Liver (tissue), 9 donors: Measurements from ENCODE around the gene ASB13. TPM values are rescaled to one million over a fixed set of nuclear protein-coding genes. Genes with fewer than 3 reads are reported as not detected.

Source experiments
- DNase-seq: peaks from one replicate; pipeline ENCODE4 v3.0.0-alpha.2; 2017; ENCODE audit warnings: low spot score
- H3K27ac ChIP-seq, 2 donors: one replicate each; pipeline ENCODE4 v1.7.0; 2013; ENCODE audit warnings: inconsistent platforms in 2 of 2, low read length in 2 of 2, control low read depth in 1 of 2, low read depth in 1 of 2, mild to moderate bottlenecking in 1 of 2
- H3K27me3 ChIP-seq, 4 donors: one replicate each; pipeline versions ENCODE4 v1.6.1 to v1.7.0; 2013; ENCODE audit warnings: low read length in 3 of 4, inconsistent platforms in 1 of 4, mild to moderate bottlenecking in 1 of 4, moderate library complexity in 1 of 4; ENCODE audit not compliant: control insufficient read depth in 4 of 4, insufficient read depth in 4 of 4
- H3K36me3 ChIP-seq, 4 donors: one replicate each; pipeline versions ENCODE4 v1.6.1 to v1.7.0; 2013; ENCODE audit warnings: low read length in 3 of 4, mild to moderate bottlenecking in 3 of 4, low read depth in 1 of 4, moderate library complexity in 1 of 4; ENCODE audit not compliant: control insufficient read depth in 4 of 4, insufficient read depth in 3 of 4
- H3K4me1 ChIP-seq, 4 donors: one replicate each; pipeline versions ENCODE4 v1.6.1 to v1.7.0; 2013; ENCODE audit warnings: low read length in 3 of 4, mild to moderate bottlenecking in 3 of 4, moderate library complexity in 1 of 4; ENCODE audit not compliant: control insufficient read depth in 4 of 4, insufficient read depth in 4 of 4
- H3K4me3 ChIP-seq, 3 donors: one replicate each; pipeline versions ENCODE4 v1.6.1 to v1.7.0; 2013; ENCODE audit warnings: low read length in 3 of 3, control low read depth in 1 of 3, low read depth in 1 of 3, mild to moderate bottlenecking in 1 of 3
- H3K9ac ChIP-seq, 2 donors: one replicate each; pipeline ENCODE4 v1.7.0; 2013; ENCODE audit warnings: low read length in 2 of 2, mild to moderate bottlenecking in 2 of 2, moderate library complexity in 2 of 2, control low read depth in 1 of 2, low read depth in 1 of 2
- H3K9me3 ChIP-seq, 4 donors: one replicate each; pipeline versions ENCODE4 v1.6.1 to v1.7.0; 2013; ENCODE audit warnings: low read length in 3 of 4; ENCODE audit not compliant: control insufficient read depth in 4 of 4
- EGR1 ChIP-seq, 2 donors: IDR thresholded peaks; 2 replicates each; pipeline ENCODE4 v1.6.1; 2016 to 2018; ENCODE audit warnings: antibody characterized with exemption in 2 of 2, low read depth in 2 of 2
- FOXA2 ChIP-seq: IDR thresholded peaks from 2 replicates; pipeline ENCODE4 v1.6.1; 2016; ENCODE audit warnings: antibody characterized with exemption
- GABPA ChIP-seq, 2 donors: IDR thresholded peaks in 1 of 2; conservative IDR thresholded peaks in 1 of 2; 2 replicates each; pipeline ENCODE4 v1.6.1; 2016; ENCODE audit warnings: antibody characterized with exemption in 2 of 2, mild to moderate bottlenecking in 1 of 2, moderate library complexity in 1 of 2
- HNF4A ChIP-seq, 2 donors: conservative IDR thresholded peaks; 2 replicates each; pipeline ENCODE4 v1.6.1; 2016; ENCODE audit warnings: antibody characterized with exemption in 2 of 2, mild to moderate bottlenecking in 2 of 2
- HNF4G ChIP-seq: IDR thresholded peaks from 2 replicates; pipeline ENCODE4 v1.6.1; 2016; ENCODE audit warnings: antibody characterized with exemption
- JUND ChIP-seq, 2 donors: IDR thresholded peaks; 2 replicates each; pipeline ENCODE4 v1.6.1; 2016; ENCODE audit warnings: antibody characterized with exemption in 2 of 2
- NR2F2 ChIP-seq: IDR thresholded peaks from 2 replicates; pipeline ENCODE4 v1.6.1; 2016; ENCODE audit warnings: antibody characterized with exemption
- RAD21 ChIP-seq, 2 donors: IDR thresholded peaks; 2 replicates each; pipeline ENCODE4 v1.6.1; 2016; ENCODE audit warnings: antibody characterized with exemption in 2 of 2, mild to moderate bottlenecking in 2 of 2
- RXRA ChIP-seq, 2 donors: IDR thresholded peaks; 2 replicates each; pipeline ENCODE4 v1.6.1; 2017 to 2018; ENCODE audit warnings: antibody characterized with exemption in 2 of 2, mild to moderate bottlenecking in 1 of 2
- SP1 ChIP-seq: IDR thresholded peaks from 2 replicates; pipeline ENCODE4 v1.6.1; 2018; ENCODE audit warnings: antibody characterized with exemption, mild to moderate bottlenecking
- TAF1 ChIP-seq: conservative IDR thresholded peaks from 2 replicates; pipeline ENCODE4 v1.6.1; 2016; ENCODE audit warnings: antibody characterized with exemption, mild to moderate bottlenecking
- YY1 ChIP-seq: IDR thresholded peaks from 2 replicates; pipeline ENCODE4 v1.6.1; 2016; ENCODE audit warnings: antibody characterized with exemption, mild to moderate bottlenecking
- WGBS: extraction: QIAGEN DNeasy Blood & Tissue Kit; methylation state at CpG from one replicate; pipeline ENCODE4 v1.1.7; 2013; 5-methylcytosine and 5-hydroxymethylcytosine counted together
- polyA plus RNA-seq, 2 donors: library from polyadenylated mRNA; stranded (reverse) in 1 of 2; unstranded in 1 of 2; fragments of 200-250 nt in 1 of 2; fragments of >200 nt in 1 of 2; fragmentation: Nextera tagmentation in 1 of 2; extraction: Ambion mirVana in 1 of 2; gene quantifications; one replicate each; pipeline versions ENCODE4 v1.2.1 to v1.2.3, GENCODE V29; 2013 to 2015
- total RNA-seq, 2 donors: library from RNA; depleted of rRNA; stranded (reverse); fragments of >200 nt; gene quantifications; one replicate each; pipeline ENCODE4 v1.2.3, GENCODE V29; 2014
- TF ChIP-seq, protein P1 (sequence below): IDR thresholded peaks from 2 replicates; pipeline ENCODE4 v1.6.1; 2016; ENCODE audit warnings: antibody characterized with exemption
- TF ChIP-seq, protein P2 (sequence below): IDR thresholded peaks from 2 replicates; pipeline ENCODE4 v1.6.1; 2016; ENCODE audit warnings: antibody characterized with exemption
- TF ChIP-seq, protein P3 (sequence below): IDR thresholded peaks from 2 replicates; pipeline ENCODE4 v1.6.1; 2016; ENCODE audit warnings: antibody characterized with exemption, mild to moderate bottlenecking
- TF ChIP-seq, protein P4 (sequence below): fragments of 150-350 bp; IDR thresholded peaks from 2 replicates; pipeline ENCODE4 v1.5.1; 2017; ENCODE audit warnings: improper control_type of control experiment, low read depth, low read length; ENCODE audit not compliant: missing input control
- donor health status: healthy.
- donor health status: healthy.
- donor health status: healthy.
- donor health status: healthy.
- donor health status: healthy.

Gene ASB13
- total and polyA plus RNA-seq, 4 donors: 8.5 to 48.3 (median 42.5) TPM

DNA sequence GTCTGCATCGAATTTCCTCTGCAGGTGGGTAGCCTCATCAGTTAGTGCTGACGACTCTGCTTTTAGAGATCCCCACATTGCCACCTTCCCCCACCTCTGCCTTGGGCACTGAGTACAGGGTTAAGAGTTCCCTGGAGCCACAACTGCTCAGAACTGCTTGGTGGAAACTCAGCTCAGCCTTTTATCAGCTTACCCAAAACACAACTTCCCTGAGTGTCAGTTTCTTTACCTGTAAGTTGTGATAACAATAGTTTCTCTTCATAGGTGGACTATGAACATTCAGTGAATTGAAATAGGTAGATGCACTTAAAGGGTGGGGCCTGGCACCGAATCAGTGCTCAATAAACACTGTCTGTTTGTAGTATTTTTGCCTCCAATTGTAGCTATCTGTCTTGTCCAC is 11.3 kb downstream of the ASB13 start:
- no peak overlapping the region for H3K9ac ChIP-seq
- peak overlapping the region in 1 of 2 donors; percentile 44 for H3K27ac ChIP-seq
- 52% methylated on average over 3 of the region's 3 CpGs for WGBS
- TF ChIP-seq, protein P1, sequence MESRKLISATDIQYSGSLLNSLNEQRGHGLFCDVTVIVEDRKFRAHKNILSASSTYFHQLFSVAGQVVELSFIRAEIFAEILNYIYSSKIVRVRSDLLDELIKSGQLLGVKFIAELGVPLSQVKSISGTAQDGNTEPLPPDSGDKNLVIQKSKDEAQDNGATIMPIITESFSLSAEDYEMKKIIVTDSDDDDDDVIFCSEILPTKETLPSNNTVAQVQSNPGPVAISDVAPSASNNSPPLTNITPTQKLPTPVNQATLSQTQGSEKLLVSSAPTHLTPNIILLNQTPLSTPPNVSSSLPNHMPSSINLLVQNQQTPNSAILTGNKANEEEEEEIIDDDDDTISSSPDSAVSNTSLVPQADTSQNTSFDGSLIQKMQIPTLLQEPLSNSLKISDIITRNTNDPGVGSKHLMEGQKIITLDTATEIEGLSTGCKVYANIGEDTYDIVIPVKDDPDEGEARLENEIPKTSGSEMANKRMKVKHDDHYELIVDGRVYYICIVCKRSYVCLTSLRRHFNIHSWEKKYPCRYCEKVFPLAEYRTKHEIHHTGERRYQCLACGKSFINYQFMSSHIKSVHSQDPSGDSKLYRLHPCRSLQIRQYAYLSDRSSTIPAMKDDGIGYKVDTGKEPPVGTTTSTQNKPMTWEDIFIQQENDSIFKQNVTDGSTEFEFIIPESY: no peak
- TF ChIP-seq SP1 (peak; percentile 30), YY1 (no peak), EGR1 (IDR thresholded peaks at IDR 0.05; ENCODE audit: low read depth in 2 of 2) (no peak), HNF4A (conservative IDR thresholded peaks at IDR 0.05) (peak; percentile 49 to 52), TAF1 (no peak), JUND (IDR thresholded peaks at IDR 0.05) (no peak), RAD21 (IDR thresholded peaks at IDR 0.05) (no peak), GABPA (IDR thresholded peaks at IDR 0.05 in 1 of 2, conservative IDR thresholded peaks at IDR 0.05 in 1 of 2) (no peak), HNF4G (no peak), RXRA (IDR thresholded peaks at IDR 0.05) (peak in 1 of 2 donors; percentile 28)
- TF ChIP-seq, protein P2, sequence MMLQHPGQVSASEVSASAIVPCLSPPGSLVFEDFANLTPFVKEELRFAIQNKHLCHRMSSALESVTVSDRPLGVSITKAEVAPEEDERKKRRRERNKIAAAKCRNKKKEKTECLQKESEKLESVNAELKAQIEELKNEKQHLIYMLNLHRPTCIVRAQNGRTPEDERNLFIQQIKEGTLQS: no peak
- TF ChIP-seq, protein P3, sequence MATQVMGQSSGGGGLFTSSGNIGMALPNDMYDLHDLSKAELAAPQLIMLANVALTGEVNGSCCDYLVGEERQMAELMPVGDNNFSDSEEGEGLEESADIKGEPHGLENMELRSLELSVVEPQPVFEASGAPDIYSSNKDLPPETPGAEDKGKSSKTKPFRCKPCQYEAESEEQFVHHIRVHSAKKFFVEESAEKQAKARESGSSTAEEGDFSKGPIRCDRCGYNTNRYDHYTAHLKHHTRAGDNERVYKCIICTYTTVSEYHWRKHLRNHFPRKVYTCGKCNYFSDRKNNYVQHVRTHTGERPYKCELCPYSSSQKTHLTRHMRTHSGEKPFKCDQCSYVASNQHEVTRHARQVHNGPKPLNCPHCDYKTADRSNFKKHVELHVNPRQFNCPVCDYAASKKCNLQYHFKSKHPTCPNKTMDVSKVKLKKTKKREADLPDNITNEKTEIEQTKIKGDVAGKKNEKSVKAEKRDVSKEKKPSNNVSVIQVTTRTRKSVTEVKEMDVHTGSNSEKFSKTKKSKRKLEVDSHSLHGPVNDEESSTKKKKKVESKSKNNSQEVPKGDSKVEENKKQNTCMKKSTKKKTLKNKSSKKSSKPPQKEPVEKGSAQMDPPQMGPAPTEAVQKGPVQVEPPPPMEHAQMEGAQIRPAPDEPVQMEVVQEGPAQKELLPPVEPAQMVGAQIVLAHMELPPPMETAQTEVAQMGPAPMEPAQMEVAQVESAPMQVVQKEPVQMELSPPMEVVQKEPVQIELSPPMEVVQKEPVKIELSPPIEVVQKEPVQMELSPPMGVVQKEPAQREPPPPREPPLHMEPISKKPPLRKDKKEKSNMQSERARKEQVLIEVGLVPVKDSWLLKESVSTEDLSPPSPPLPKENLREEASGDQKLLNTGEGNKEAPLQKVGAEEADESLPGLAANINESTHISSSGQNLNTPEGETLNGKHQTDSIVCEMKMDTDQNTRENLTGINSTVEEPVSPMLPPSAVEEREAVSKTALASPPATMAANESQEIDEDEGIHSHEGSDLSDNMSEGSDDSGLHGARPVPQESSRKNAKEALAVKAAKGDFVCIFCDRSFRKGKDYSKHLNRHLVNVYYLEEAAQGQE: no peak
- TF ChIP-seq, protein P4, sequence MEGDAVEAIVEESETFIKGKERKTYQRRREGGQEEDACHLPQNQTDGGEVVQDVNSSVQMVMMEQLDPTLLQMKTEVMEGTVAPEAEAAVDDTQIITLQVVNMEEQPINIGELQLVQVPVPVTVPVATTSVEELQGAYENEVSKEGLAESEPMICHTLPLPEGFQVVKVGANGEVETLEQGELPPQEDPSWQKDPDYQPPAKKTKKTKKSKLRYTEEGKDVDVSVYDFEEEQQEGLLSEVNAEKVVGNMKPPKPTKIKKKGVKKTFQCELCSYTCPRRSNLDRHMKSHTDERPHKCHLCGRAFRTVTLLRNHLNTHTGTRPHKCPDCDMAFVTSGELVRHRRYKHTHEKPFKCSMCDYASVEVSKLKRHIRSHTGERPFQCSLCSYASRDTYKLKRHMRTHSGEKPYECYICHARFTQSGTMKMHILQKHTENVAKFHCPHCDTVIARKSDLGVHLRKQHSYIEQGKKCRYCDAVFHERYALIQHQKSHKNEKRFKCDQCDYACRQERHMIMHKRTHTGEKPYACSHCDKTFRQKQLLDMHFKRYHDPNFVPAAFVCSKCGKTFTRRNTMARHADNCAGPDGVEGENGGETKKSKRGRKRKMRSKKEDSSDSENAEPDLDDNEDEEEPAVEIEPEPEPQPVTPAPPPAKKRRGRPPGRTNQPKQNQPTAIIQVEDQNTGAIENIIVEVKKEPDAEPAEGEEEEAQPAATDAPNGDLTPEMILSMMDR: no peak
- H3K9me3 ChIP-seq: no peaks in the 10 kb centered on the region
- H3K36me3 ChIP-seq: peaks cover 0 to 2% (median 0%) of the 10 kb centered on the region in 4 donors
- H3K4me3 ChIP-seq: no peak overlapping the region
- DNase-seq: no peak
- no peaks in the 10 kb centered on the region for H3K27me3 ChIP-seq
- peaks cover 44 to 72% (median 57%) of the 10 kb centered on the region in 4 donors for H3K4me1 ChIP-seq

DNA sequence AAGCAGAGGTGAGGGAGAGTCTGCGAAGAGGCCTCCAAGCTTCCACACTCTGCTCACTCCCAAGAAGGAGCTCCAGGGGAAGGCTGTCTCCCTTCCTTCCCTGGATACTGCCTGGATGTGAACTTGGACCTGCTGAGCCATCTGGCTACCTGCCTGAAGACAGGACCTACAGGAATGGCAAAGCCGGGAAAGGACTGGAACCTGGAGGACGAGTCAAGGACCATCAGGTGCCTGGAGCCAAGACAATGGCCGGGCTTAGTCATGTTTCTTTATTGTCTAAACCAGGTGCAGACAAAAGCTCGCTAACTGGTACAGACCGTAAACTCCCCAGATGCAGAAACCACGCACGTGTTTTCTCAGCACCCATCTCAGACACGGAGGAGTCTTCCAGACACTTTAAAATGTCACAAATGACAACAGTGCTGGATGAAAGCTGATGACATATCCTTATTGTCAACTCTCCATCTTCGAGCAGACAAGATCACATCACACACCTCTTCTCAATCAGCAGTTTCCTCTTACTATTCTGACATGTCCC is 12.1 kb downstream of the ASB13 start:
- no peak overlapping the region for H3K27ac ChIP-seq
- no peak overlapping the region for H3K9ac ChIP-seq
- H3K27me3 ChIP-seq: no peaks in the 10 kb centered on the region
- H3K4me3 ChIP-seq: no peak overlapping the region
- no peaks in the 10 kb centered on the region for H3K9me3 ChIP-seq
- peaks cover 0 to 4% (median under 1%) of the 10 kb centered on the region in 4 donors for H3K36me3 ChIP-seq
- DNase-seq: no peak
- H3K4me1 ChIP-seq: peaks cover 39 to 64% (median 51%) of the 10 kb centered on the region in 4 donors
- WGBS: 81% methylated on average over 10 of the region's 10 CpGs
- TF ChIP-seq RAD21 (IDR thresholded peaks at IDR 0.05) (no peak), YY1 (no peak), TAF1 (no peak), JUND (IDR thresholded peaks at IDR 0.05) (no peak), NR2F2 (no peak), RXRA (IDR thresholded peaks at IDR 0.05) (no peak), SP1 (no peak), FOXA2 (no peak), HNF4A (conservative IDR thresholded peaks at IDR 0.05) (no peak)
- TF ChIP-seq, protein P1: no peak
- TF ChIP-seq, protein P3: no peak
- TF ChIP-seq, protein P2: no peak
